ENCODE data around the gene ASPHD2.

Gene ASPHD2

DNA sequence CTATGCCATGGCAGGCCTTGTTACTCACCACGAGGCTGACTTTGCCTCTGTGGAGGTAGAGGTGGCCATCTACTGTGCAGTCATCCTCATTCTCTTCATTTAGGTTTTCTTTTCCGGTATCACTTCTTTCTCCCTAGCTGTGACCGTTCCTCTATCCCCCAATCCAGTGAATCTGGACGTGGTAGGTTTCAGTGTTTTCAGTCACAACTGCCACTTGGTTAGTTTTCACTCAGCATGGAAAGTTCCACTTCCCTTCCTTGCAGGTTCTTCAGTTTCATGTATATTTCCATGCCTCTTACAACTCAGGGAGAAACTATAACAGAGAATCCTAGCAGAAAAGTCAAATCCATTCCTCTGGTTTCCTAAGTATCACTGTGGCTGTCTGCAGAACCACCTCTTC, 52.6 kb downstream of the ASPHD2 start:
- Histone ChIP-seq H3K4me1 (ENCODE audit: control insufficient read depth, low read depth, low read length) (peaks cover 4% of the 10 kb centered on the region), H2BK15ac (replicated peaks; ENCODE audit: low read depth) (no peak overlapping the region), H3K27ac (ENCODE audit: low read depth, low read length) (no peak overlapping the region), H4K8ac (ENCODE audit: low read depth, low read length) (no peak overlapping the region), H2AK5ac (ENCODE audit: low read length) (no peak overlapping the region), H3K27me3 (ENCODE audit: insufficient read depth, low read length, poor library complexity) (no peaks in the 10 kb centered on the region), H3K18ac (ENCODE audit: low read length) (no peak overlapping the region), H3K23ac (ENCODE audit: low read length) (no peak overlapping the region), H3K9ac (ENCODE audit: low read length) (peak overlapping the region; percentile 41), H3K79me1 (ENCODE audit: low read length) (peaks cover 20% of the 10 kb centered on the region), H3K79me2 (ENCODE audit: control insufficient read depth, insufficient read depth, low read length) (peaks cover 16% of the 10 kb centered on the region), H3K4me3 (ENCODE audit: low read length) (no peak overlapping the region), H3K4me2 (ENCODE audit: low read length) (no peak overlapping the region), H3K36me3 (ENCODE audit: control insufficient read depth, insufficient read depth, low read length) (no peaks in the 10 kb centered on the region), H4K5ac (ENCODE audit: low read length) (no peak overlapping the region), H3K56ac (ENCODE audit: low read length) (peak overlapping the region; percentile 40), H2BK120ac (ENCODE audit: low read depth, low read length) (no peak overlapping the region), H2BK5ac (ENCODE audit: low read length) (no peak overlapping the region), H3K4ac (ENCODE audit: low read depth, low read length) (no peak overlapping the region)
- WGBS (ENCODE audit: extremely low coverage, insufficient coverage, low lambda C conversion rate), result no CpG with 5 or more reads among the region's 4 CpGs
- DNase-seq, result no peak

DNA sequence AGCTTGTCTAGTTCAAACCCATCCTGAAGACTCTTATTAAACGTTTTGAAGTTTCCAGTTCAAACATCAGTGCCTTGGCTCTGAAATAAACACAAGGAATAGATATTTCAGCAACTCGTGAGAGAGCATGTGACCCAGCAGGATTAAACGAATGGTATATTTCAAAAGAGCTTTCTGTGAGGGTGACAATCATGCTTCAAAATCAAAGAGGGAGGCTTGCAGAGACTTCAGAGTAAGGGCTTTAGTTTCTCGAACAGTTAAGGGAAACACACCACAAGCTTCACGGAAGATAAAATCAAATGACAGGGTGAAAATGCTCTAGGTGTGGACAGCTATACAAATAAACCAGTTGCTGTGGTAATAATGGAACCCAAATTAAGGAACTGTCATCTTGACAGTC, 53.1 kb downstream of the ASPHD2 start:
- DNase-seq, result no peak
- Histone ChIP-seq H4K5ac (ENCODE audit: low read length) (no peak overlapping the region), H4K8ac (ENCODE audit: low read depth, low read length) (no peak overlapping the region), H3K9ac (ENCODE audit: low read length) (no peak overlapping the region), H2BK5ac (ENCODE audit: low read length) (no peak overlapping the region), H2BK120ac (ENCODE audit: low read depth, low read length) (no peak overlapping the region), H2BK15ac (replicated peaks; ENCODE audit: low read depth) (no peak overlapping the region), H3K4me3 (ENCODE audit: low read length) (no peak overlapping the region), H3K18ac (ENCODE audit: low read length) (no peak overlapping the region), H3K27me3 (ENCODE audit: insufficient read depth, low read length, poor library complexity) (no peaks in the 10 kb centered on the region), H2AK5ac (ENCODE audit: low read length) (no peak overlapping the region), H3K56ac (ENCODE audit: low read length) (no peak overlapping the region), H3K23ac (ENCODE audit: low read length) (no peak overlapping the region), H3K27ac (ENCODE audit: low read depth, low read length) (no peak overlapping the region), H3K4ac (ENCODE audit: low read depth, low read length) (no peak overlapping the region), H3K79me1 (ENCODE audit: low read length) (peaks cover 20% of the 10 kb centered on the region), H3K4me2 (ENCODE audit: low read length) (no peak overlapping the region), H3K4me1 (ENCODE audit: control insufficient read depth, low read depth, low read length) (peaks cover 4% of the 10 kb centered on the region), H3K36me3 (ENCODE audit: control insufficient read depth, insufficient read depth, low read length) (no peaks in the 10 kb centered on the region), H3K79me2 (ENCODE audit: control insufficient read depth, insufficient read depth, low read length) (peaks cover 16% of the 10 kb centered on the region)
- no CpG with 5 or more reads among the region's 5 CpGs for WGBS (ENCODE audit: extremely low coverage, insufficient coverage, low lambda C conversion rate)

DNA sequence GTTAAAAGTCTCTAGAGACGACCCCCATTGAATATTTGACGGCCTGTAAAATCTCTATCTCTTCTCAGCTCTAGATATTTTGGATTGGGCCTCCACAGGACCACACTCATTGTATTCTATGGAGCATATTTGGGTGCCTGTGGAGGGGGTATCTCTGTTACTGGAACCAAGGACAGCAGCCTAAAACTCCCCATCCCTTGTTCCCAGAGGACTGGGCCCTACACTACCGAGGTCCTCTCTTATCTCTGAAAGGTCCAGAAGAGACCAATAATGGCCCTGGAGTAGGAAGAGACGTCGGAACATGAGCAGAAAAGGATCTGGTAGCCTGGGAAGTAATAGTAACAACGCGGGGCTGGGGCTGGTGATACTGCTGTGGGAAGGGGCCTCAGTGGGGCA, 54.0 kb downstream of the ASPHD2 start:
- H3K4me3 ChIP-seq (ENCODE audit: low read length), result peak overlapping the region; percentile 95
- H3K36me3 ChIP-seq (ENCODE audit: control insufficient read depth, insufficient read depth, low read length), result peaks cover 1% of the 10 kb centered on the region
- no peaks in the 10 kb centered on the region for H3K27me3 ChIP-seq (ENCODE audit: insufficient read depth, low read length, poor library complexity)
- peaks cover 4% of the 10 kb centered on the region for H3K4me1 ChIP-seq (ENCODE audit: control insufficient read depth, low read depth, low read length)
- H2AK5ac ChIP-seq (ENCODE audit: low read length), result no peak overlapping the region
- peak overlapping the region; percentile 97 for H3K27ac ChIP-seq (ENCODE audit: low read depth, low read length)
- H3K79me2 ChIP-seq (ENCODE audit: control insufficient read depth, insufficient read depth, low read length), result peaks cover 16% of the 10 kb centered on the region
- H2BK5ac ChIP-seq (ENCODE audit: low read length), result peak overlapping the region; percentile 62
- no CpG with 5 or more reads among the region's 7 CpGs for WGBS (ENCODE audit: extremely low coverage, insufficient coverage, low lambda C conversion rate)
- H3K79me1 ChIP-seq (ENCODE audit: low read length), result peaks cover 20% of the 10 kb centered on the region
- peak overlapping the region; percentile 96 for H3K56ac ChIP-seq (ENCODE audit: low read length)
- DNase-seq, result peak; percentile 31
- H3K9ac ChIP-seq (ENCODE audit: low read length), result peak overlapping the region; percentile 98
- peak overlapping the region; percentile 99 for H4K8ac ChIP-seq (ENCODE audit: low read depth, low read length)
- H4K5ac ChIP-seq (ENCODE audit: low read length), result no peak overlapping the region
- H2BK120ac ChIP-seq (ENCODE audit: low read depth, low read length), result no peak overlapping the region
- peak overlapping the region; percentile 31 for H3K4me2 ChIP-seq (ENCODE audit: low read length)
- no peak overlapping the region for H2BK15ac ChIP-seq (replicated peaks; ENCODE audit: low read depth)
- peak overlapping the region; percentile 63 for H3K4ac ChIP-seq (ENCODE audit: low read depth, low read length)
- H3K18ac ChIP-seq (ENCODE audit: low read length), result peak overlapping the region; percentile 77
- no peak overlapping the region for H3K23ac ChIP-seq (ENCODE audit: low read length)

DNA sequence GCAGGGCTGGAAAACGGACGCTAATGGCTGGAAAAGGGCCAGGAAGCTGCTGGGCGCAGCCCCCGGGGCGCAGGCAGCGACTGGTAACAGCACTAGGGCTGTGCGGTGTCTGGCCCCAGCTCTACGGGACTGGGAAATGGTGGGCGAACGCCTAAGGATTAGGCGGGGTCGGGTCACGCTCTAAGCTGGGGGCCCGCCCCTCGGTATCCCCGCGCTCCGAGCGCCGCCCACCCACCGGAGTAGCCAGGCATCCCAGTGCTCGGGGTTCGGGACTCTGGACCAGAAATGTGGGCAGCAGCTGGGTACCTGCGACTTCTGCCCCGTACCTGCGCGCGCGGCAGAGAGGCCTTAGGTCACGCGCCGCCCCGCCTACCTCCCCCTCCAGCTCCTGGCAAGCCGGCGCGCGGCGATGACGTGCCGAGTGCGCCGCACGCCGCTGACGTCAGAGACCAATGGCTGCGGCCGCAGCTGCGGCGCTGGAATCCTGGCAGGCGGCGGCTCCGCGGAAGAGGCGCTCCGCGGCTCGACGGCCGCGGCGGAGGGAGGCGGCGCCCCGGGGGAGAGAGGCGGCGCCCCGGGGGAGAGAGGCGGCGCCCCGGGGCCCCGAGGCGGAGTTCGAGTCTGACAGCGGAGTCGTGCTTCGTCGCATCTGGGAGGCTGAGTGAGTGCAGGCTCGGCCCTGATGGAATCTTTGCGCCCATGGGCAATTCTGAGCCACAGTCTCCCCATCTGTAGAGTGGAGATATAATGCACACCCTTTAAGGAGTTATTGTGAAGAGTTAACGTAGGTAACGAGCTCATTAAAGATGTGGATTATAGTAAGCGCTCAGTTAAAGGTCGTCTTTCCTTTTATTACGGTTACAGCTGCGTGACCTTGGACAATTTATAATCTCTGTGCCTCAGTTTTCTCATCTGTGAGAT, 54.6 kb downstream of the ASPHD2 start, which contains the start of the genes HPS4 and SRRD:
HPS4 (minus strand) TSS at position 345 of the 921 bp plus-strand sequence. CDS start 2,021 bp downstream, outside the sequence.
SRRD (plus strand) TSS at position 439 of the 921 bp plus-strand sequence; CDS start at position 453, 14 bp downstream.
- peak within 1 kb of the TSS; percentile 67 for H3K4me2 ChIP-seq (ENCODE audit: low read length)
- peak within 1 kb of the TSS; percentile 63 for H3K4ac ChIP-seq (ENCODE audit: low read depth, low read length)
- H2BK120ac ChIP-seq (ENCODE audit: low read depth, low read length), result no peak within 1 kb of the TSS
- peak within 1 kb of the TSS; percentile 99 for H4K8ac ChIP-seq (ENCODE audit: low read depth, low read length)
- H3K4me1 ChIP-seq (ENCODE audit: control insufficient read depth, low read depth, low read length), result peaks cover 4% of the 10 kb centered on the region
- H3K56ac ChIP-seq (ENCODE audit: low read length), result peak within 1 kb of the TSS; percentile 96
- peak within 1 kb of the TSS; percentile 77 for H3K18ac ChIP-seq (ENCODE audit: low read length)
- peak within 1 kb of the TSS; percentile 95 for H3K4me3 ChIP-seq (ENCODE audit: low read length)
- DNase-seq, result peak; percentile 96
- H3K36me3 ChIP-seq (ENCODE audit: control insufficient read depth, insufficient read depth, low read length), result peaks cover 4% of the 10 kb centered on the region
- peak within 1 kb of the TSS; percentile 98 for H3K9ac ChIP-seq (ENCODE audit: low read length)
- WGBS (ENCODE audit: extremely low coverage, insufficient coverage, low lambda C conversion rate), result no CpG with 5 or more reads among the region's 85 CpGs
- no peak within 1 kb of the TSS for H2AK5ac ChIP-seq (ENCODE audit: low read length)
- peak within 1 kb of the TSS; percentile 97 for H3K27ac ChIP-seq (ENCODE audit: low read depth, low read length)
- no peaks in the 10 kb centered on the region for H3K27me3 ChIP-seq (ENCODE audit: insufficient read depth, low read length, poor library complexity)
- H2BK5ac ChIP-seq (ENCODE audit: low read length), result peak within 1 kb of the TSS; percentile 62
- H3K79me1 ChIP-seq (ENCODE audit: low read length), result peaks cover 20% of the 10 kb centered on the region
- H4K5ac ChIP-seq (ENCODE audit: low read length), result peak within 1 kb of the TSS; percentile 21
- no peak within 1 kb of the TSS for H2BK15ac ChIP-seq (replicated peaks; ENCODE audit: low read depth)
- peaks cover 16% of the 10 kb centered on the region for H3K79me2 ChIP-seq (ENCODE audit: control insufficient read depth, insufficient read depth, low read length)
- H3K23ac ChIP-seq (ENCODE audit: low read length), result peak within 1 kb of the TSS; percentile 16

GRCh38 chr22:26484360-26484706, 55.3 kb downstream of the ASPHD2 start:
- Histone ChIP-seq H4K5ac (ENCODE audit: low read length) (peak overlapping the region; percentile 21), H3K9ac (ENCODE audit: low read length) (peak overlapping the region; percentile 54), H2BK120ac (ENCODE audit: low read depth, low read length) (no peak overlapping the region), H3K27me3 (ENCODE audit: insufficient read depth, low read length, poor library complexity) (no peaks in the 10 kb centered on the region), H2BK5ac (ENCODE audit: low read length) (no peak overlapping the region), H3K4me2 (ENCODE audit: low read length) (peak overlapping the region; percentile 67), H3K23ac (ENCODE audit: low read length) (no peak overlapping the region), H3K36me3 (ENCODE audit: control insufficient read depth, insufficient read depth, low read length) (peaks cover 7% of the 10 kb centered on the region), H3K27ac (ENCODE audit: low read depth, low read length) (no peak overlapping the region), H2BK15ac (replicated peaks; ENCODE audit: low read depth) (no peak overlapping the region), H2AK5ac (ENCODE audit: low read length) (no peak overlapping the region), H3K4ac (ENCODE audit: low read depth, low read length) (no peak overlapping the region), H3K56ac (ENCODE audit: low read length) (peak overlapping the region; percentile 64), H4K8ac (ENCODE audit: low read depth, low read length) (no peak overlapping the region), H3K4me3 (ENCODE audit: low read length) (peak overlapping the region; percentile 43), H3K79me1 (ENCODE audit: low read length) (peaks cover 20% of the 10 kb centered on the region), H3K4me1 (ENCODE audit: control insufficient read depth, low read depth, low read length) (peaks cover 4% of the 10 kb centered on the region), H3K18ac (ENCODE audit: low read length) (no peak overlapping the region), H3K79me2 (ENCODE audit: control insufficient read depth, insufficient read depth, low read length) (peaks cover 16% of the 10 kb centered on the region)
- DNase-seq, result no peak
- no CpG with 5 or more reads among the region's 6 CpGs for WGBS (ENCODE audit: extremely low coverage, insufficient coverage, low lambda C conversion rate)
